GM12878 (cell line): Measurements from ENCODE around the gene PFKFB3. TPM values are rescaled to one million over a fixed set of nuclear protein-coding genes. Genes with fewer than 3 reads are reported as not detected.

ENCODE experiments used
- ATAC-seq: fragments of 200-7000 bp; cut with Tn5 transposase; 3 replicates; pipeline ENCODE4 v1.9.1; 2020; ENCODE audit warnings: mild to moderate bottlenecking, moderate library complexity
- BruUV-seq: library from RNA; stranded (reverse); fragments of 400-500 nt; replicated peaks from 2 replicates; lab custom pipeline; 2021; lab: Mats Ljungman, UMichigan
- CTCF ChIA-PET: fragments of 300-600 bp; sonication (Branson Sonifier 250); formaldehyde crosslinking; extraction: SDS; loops from one replicate; lab custom pipeline; 2021; ENCODE audit warnings: inconsistent platforms; lab: Yijun Ruan, JAX
- POLR2A ChIA-PET: fragments of 350-600 bp; formaldehyde crosslinking; extraction: SDS; loops from one replicate; lab custom pipeline; 2021; ENCODE audit warnings: inconsistent platforms; lab: Charles Lee
- RAD21 ChIA-PET: fragments of 300-600 bp; sonication (Branson Sonifier 250); formaldehyde crosslinking; loops from one replicate; lab custom pipeline; 2023; ENCODE audit warnings: antibody characterized with exemption; ENCODE audit not compliant: unreplicated experiment; lab: Charles Lee
- SMC1A ChIA-PET: fragments of 300-600 bp; sonication (Branson Sonifier 250); formaldehyde crosslinking; loops from one replicate; lab custom pipeline; 2023; ENCODE audit not compliant: unreplicated experiment, uncharacterized antibody; lab: Charles Lee
- DNase-seq: peaks from one replicate; pipeline ENCODE4 v3.0.0-alpha.2; 2011; ENCODE audit warnings: low read depth, low spot score
- FAIRE-seq: peaks from 3 replicates; lab custom pipeline; 2011; peaks lifted over from hg19 to GRCh38; lab: Jason Lieb, UNC
- H2AFZ ChIP-seq: 2 replicates; pipeline ENCODE4 v1.6.0; 2011; ENCODE audit warnings: low read depth, low read length, control low read depth; ENCODE audit not compliant: control insufficient read depth
- H3K27ac ChIP-seq: 2 replicates; pipeline ENCODE4 v1.5.1; 2011; ENCODE audit warnings: control low read depth; ENCODE audit not compliant: control insufficient read depth, insufficient read depth
- H3K27me3 ChIP-seq, 2 experiments: replicated peaks in 1 of 2; 2 replicates each; pipeline versions ENCODE4 v1.6.0 to v1.6.1; 2011; ENCODE audit warnings: low read length in 1 of 2; ENCODE audit not compliant: control insufficient read depth in 2 of 2, insufficient read depth in 2 of 2
- H3K36me3 ChIP-seq, 2 experiments: 2 replicates each; pipeline ENCODE4 v1.5.1; 2011; ENCODE audit warnings: low read length in 1 of 2; ENCODE audit not compliant: control insufficient read depth in 2 of 2, insufficient read depth in 2 of 2
- H3K4me1 ChIP-seq: 2 replicates; pipeline ENCODE4 v1.6.1; 2011; ENCODE audit warnings: mild to moderate bottlenecking, low read length, moderate library complexity, mixed read lengths; ENCODE audit not compliant: control insufficient read depth, insufficient read depth
- H3K4me2 ChIP-seq: 2 replicates; pipeline ENCODE4 v1.6.0; 2011; ENCODE audit warnings: control low read depth; ENCODE audit not compliant: control insufficient read depth, insufficient read depth
- H3K4me3 ChIP-seq: fragments of 200-600 bp; sonication (generic); 2 replicates; pipeline ENCODE4 v1.5.1; 2016
- H3K79me2 ChIP-seq: 2 replicates; pipeline ENCODE4 v1.6.0; 2011; ENCODE audit warnings: low read length; ENCODE audit not compliant: control insufficient read depth, insufficient read depth
- H3K9ac ChIP-seq: 2 replicates; pipeline ENCODE4 v1.8.0; 2011; ENCODE audit warnings: low read length, control low read depth, mixed read lengths; ENCODE audit not compliant: control insufficient read depth, insufficient read depth
- H3K9me3 ChIP-seq: replicated peaks from 3 replicates; pipeline ENCODE4 v1.5.1; 2011; ENCODE audit warnings: mild to moderate bottlenecking, low read length; ENCODE audit not compliant: control insufficient read depth, insufficient read depth
- H4K20me1 ChIP-seq: 2 replicates; pipeline ENCODE4 v1.6.0; 2011; ENCODE audit not compliant: control insufficient read depth, insufficient read depth
- BHLHE40 ChIP-seq, 2 experiments: fragments of 450-650 bp in 1 of 2; IDR thresholded peaks; 2 replicates each; pipeline ENCODE4 v1.6.1; 2011 to 2017; ENCODE audit warnings: low read depth in 2 of 2, borderline replicate concordance in 1 of 2, improper control_type of control experiment in 1 of 2, low read length in 1 of 2, mild to moderate bottlenecking in 1 of 2
- BMI1 ChIP-seq: fragments of 450-650 bp; IDR thresholded peaks from 2 replicates; pipeline ENCODE4 v1.6.1; 2016; ENCODE audit warnings: mild to moderate bottlenecking, moderate library complexity, borderline replicate concordance
- GABPA ChIP-seq: IDR thresholded peaks from 2 replicates; pipeline ENCODE4 v1.6.1; 2014; ENCODE audit warnings: antibody characterized with exemption, low read depth, mild to moderate bottlenecking, inconsistent platforms
- HSF1 ChIP-seq: fragments of 150-350 bp; IDR thresholded peaks from 2 replicates; pipeline ENCODE4 v1.6.1; 2014; ENCODE audit warnings: mild to moderate bottlenecking, low read depth, low read length
- JUNB ChIP-seq: IDR thresholded peaks from 2 replicates; pipeline ENCODE4 v1.6.1; 2016; ENCODE audit warnings: antibody characterized with exemption, mild to moderate bottlenecking
- MEF2A ChIP-seq: IDR thresholded peaks from 2 replicates; pipeline ENCODE4 v1.6.1; 2011; ENCODE audit warnings: low read depth, mild to moderate bottlenecking, low read length, moderate library complexity; ENCODE audit not compliant: insufficient read depth
- NFIC ChIP-seq: IDR thresholded peaks from 2 replicates; pipeline ENCODE4 v1.6.1; 2012; ENCODE audit warnings: low read depth, mild to moderate bottlenecking, inconsistent platforms, low read length, moderate library complexity
- NFYA ChIP-seq: IDR thresholded peaks from 2 replicates; pipeline ENCODE4 v1.6.1; 2011; ENCODE audit warnings: low read depth, mild to moderate bottlenecking, low read length, improper control_type of control experiment, borderline replicate concordance
- PBX3 ChIP-seq: IDR thresholded peaks from 2 replicates; pipeline ENCODE4 v1.6.1; 2011; ENCODE audit warnings: mild to moderate bottlenecking, low read depth, low read length, moderate library complexity; ENCODE audit not compliant: insufficient replicate concordance
- RELB ChIP-seq: fragments of 450-650 bp; IDR thresholded peaks from 2 replicates; pipeline ENCODE4 v1.6.1; 2017; ENCODE audit warnings: low read depth, mild to moderate bottlenecking, moderate library complexity
- STAT1 ChIP-seq: fragments of 450-650 bp; conservative IDR thresholded peaks from 2 replicates; pipeline ENCODE4 v1.6.1; 2014; ENCODE audit warnings: antibody characterized with exemption, mild to moderate bottlenecking
- TCF12 ChIP-seq: IDR thresholded peaks from 2 replicates; pipeline ENCODE4 v1.6.1; 2011; ENCODE audit warnings: low read depth, mild to moderate bottlenecking, low read length
- WRNIP1 ChIP-seq: IDR thresholded peaks from 2 replicates; pipeline ENCODE4 v1.6.1; 2011; ENCODE audit warnings: low read depth, low read length, improper control_type of control experiment, borderline replicate concordance
- ZBTB4 ChIP-seq: fragments of 450-650 bp; formaldehyde crosslinking; IDR thresholded peaks from 2 replicates; pipeline ENCODE4 v1.4.0; 2022; ENCODE audit warnings: mild to moderate bottlenecking, moderate library complexity
- WGBS: methylation state at CpG from one replicate; pipeline ENCODE4 v1.1.6; 2016; ENCODE audit warnings: low lambda C conversion rate; ENCODE audit not compliant: insufficient replicate concordance, insufficient coverage; ENCODE audit errors: missing lambda C conversion rate; 5-methylcytosine and 5-hydroxymethylcytosine counted together
- in situ Hi-C: fragments of 300-500 bp; cut with MboI; formaldehyde crosslinking; loops from 9 replicates; pipeline ENCODE4 v1.14.3; 2018; ENCODE audit warnings: mixed read lengths
- intact Hi-C: fragments of 100-400 bp; cut with micrococcal nuclease; formaldehyde crosslinking; loops from one replicate; pipeline ENCODE4 v1.14.2; 2022; ENCODE audit not compliant: unreplicated experiment
- polyA plus RNA-seq, 11 experiments: library from polyadenylated mRNA; depleted of rRNA in 4 of 11; unstranded in 6 of 11; stranded (reverse) in 5 of 11; fragments of >200 nt; fragmentation: Nextera tagmentation in 4 of 11; fragmentation: Illumina TruSeq in 1 of 11; extraction: Ambion mirVana in 4 of 11; extraction: Trizol in 1 of 11; gene quantifications; 1 replicate in 1 of 11; 2 replicates in 10 of 11; pipeline versions ENCODE4 v1.2.1 to v1.2.3, GENCODE V29; 2011 to 2016; ENCODE audit warnings: inconsistent platforms in 2 of 11, missing spikeins in 2 of 11, low read depth in 1 of 11
- total RNA-seq, 4 experiments: library from RNA; depleted of rRNA in 3 of 4; stranded (reverse); fragments of >200 nt in 3 of 4; fragmentation: Illumina TruSeq in 1 of 4; extraction: Trizol in 1 of 4; gene quantifications; 2 replicates each; pipeline versions ENCODE4 v1.2.1 to v1.2.3, GENCODE V29; 2013 to 2021
- TF ChIP-seq, protein P1 (sequence below): IDR thresholded peaks from 2 replicates; pipeline ENCODE4 v1.6.1; 2012; ENCODE audit warnings: low read depth, low read length, improper control_type of control experiment

The PFKFB3 gene
- total and polyA plus RNA-seq, 10 of the 15 experiments (the other 5 are each of a cell fraction or from before 2014, with no cell fraction given) = 1.6 to 46.7 (median 13.7) TPM

GRCh38 chr10:6247041-6247712 lies 44.4 kb downstream of the PFKFB3 start:
- H3K27ac ChIP-seq = no peak overlapping the region
- ATAC-seq (no peak), FAIRE-seq (no peak), DNase-seq (no peak)
- intact Hi-C loops = no loop called here
- ChIA-PET RAD21 (no interaction called here), SMC1A (no interaction called here), POLR2A (no interaction called here), CTCF (interaction anchor here (1.3 kb wide), 1 partner anchor 159 kb away, joined by 3 read pairs; no protein-coding TSS in a partner anchor)
- no peaks in the 10 kb centered on the region; the same call in 1 of the 2 replicates for H4K20me1 ChIP-seq
- WGBS = 32% methylated on average over 11 of the region's 11 CpGs
- H3K27me3 ChIP-seq = no peaks in the 10 kb centered on the region
- no peaks in the 10 kb centered on the region for H3K4me1 ChIP-seq
- in situ Hi-C loops = no loop called here
- no peak overlapping the region for H3K4me3 ChIP-seq
- H3K79me2 ChIP-seq = no peaks in the 10 kb centered on the region
- H3K36me3 ChIP-seq = no peaks in the 10 kb centered on the region
- BruUV-seq = no TSS peak
- no peak overlapping the region for H3K9ac ChIP-seq
- no peak overlapping the region for H2AFZ ChIP-seq
- no peaks in the 10 kb centered on the region for H3K9me3 ChIP-seq
- H3K4me2 ChIP-seq = no peak overlapping the region
- TF ChIP-seq TCF12 (no peak), PBX3 (no peak), ZBTB4 (no peak), BHLHE40 (IDR thresholded peaks at IDR 0.05; ENCODE audit: borderline replicate concordance in 1 of 2, low read depth in 2 of 2, low read length in 1 of 2) (no peak), NFYA (no peak), RELB (no peak), GABPA (no peak), JUNB (no peak), MEF2A (no peak), NFIC (no peak), STAT1 (no peak), WRNIP1 (no peak), HSF1 (no peak), BMI1 (no peak)
- TF ChIP-seq, protein P1, sequence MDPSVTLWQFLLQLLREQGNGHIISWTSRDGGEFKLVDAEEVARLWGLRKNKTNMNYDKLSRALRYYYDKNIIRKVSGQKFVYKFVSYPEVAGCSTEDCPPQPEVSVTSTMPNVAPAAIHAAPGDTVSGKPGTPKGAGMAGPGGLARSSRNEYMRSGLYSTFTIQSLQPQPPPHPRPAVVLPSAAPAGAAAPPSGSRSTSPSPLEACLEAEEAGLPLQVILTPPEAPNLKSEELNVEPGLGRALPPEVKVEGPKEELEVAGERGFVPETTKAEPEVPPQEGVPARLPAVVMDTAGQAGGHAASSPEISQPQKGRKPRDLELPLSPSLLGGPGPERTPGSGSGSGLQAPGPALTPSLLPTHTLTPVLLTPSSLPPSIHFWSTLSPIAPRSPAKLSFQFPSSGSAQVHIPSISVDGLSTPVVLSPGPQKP = no peak
